ENCODE measurements around the gene NNT.

GRCh38 chr5:43635374-43635773, 32.4 kb downstream of the NNT start:
- TF ChIP-seq CTCF (IDR thresholded peaks at IDR 0.05): no peak
- TF ChIP-seq EZH2phosphoT487 (IDR thresholded peaks at IDR 0.05): no peak

Data from neural progenitor cell (in vitro differentiated cells).